8988T (cell line): Measurements from ENCODE around the gene SPESP1.
"Not testable (repeated sequence)": the region's sequence is repeated elsewhere in the genome, so short reads cannot be mapped to it uniquely, and the experiment has no call there.

Source experiments
- DNase-seq: peaks from one replicate; pipeline ENCODE4 v3.0.0; 2011

The SPESP1 gene

GRCh38 chr15:68930268-68931022 is at the start of gene SPESP1:
Gene SPESP1 (plus strand): TSS chr15:68930525. CDS start chr15:68930654, 129 bp downstream.
- no peak for DNase-seq

DNA sequence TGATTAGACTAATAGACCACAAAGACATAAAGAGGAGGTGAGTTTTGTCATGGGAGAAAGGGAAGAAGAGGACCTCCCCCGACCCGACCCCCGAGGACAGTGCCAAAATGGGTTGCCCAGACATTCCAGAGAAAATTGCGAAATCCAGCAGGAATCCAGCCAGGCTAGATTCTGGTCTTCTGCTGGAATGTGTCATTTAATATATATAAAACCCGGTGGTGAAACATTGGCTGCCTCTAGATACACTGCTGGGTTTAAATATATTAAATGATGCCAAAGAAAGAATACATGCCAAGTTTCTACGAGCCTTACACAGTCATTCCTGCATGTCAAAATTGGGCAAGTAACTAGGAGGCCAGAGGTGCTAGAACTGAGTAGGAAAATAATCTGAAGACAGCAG is 45.3 kb upstream of the SPESP1 start:
- DNase-seq: no peak

- DNase-seq: no peak
Measured at GRCh38 chr15:68887120-68887519, 43.2 kb upstream of the SPESP1 start.

DNA sequence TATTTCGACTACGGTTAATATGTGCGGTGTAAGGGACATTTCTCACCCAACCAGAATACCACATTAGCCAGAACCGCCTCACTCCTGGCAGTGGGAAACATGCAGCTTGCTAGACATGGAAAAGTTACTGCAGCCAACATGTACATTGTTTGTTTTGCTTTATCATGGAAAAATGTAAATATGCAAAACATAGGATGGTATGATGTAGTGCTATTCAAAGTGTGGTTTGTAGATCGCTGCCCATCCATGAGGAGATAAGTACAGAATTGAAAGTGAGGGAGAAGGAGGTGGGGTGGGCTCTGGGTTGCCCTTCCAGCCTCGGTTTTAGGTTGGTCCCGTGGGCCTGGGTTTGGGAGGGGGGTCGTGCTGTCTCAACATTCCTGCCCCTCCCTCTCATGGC is 42.5 kb upstream of the SPESP1 start:
- DNase-seq: no peak

GRCh38 chr15:68888419-68888818 is 41.9 kb upstream of the SPESP1 start:
- DNase-seq: no peak

- no peak for DNase-seq
Measured at GRCh38 chr15:68894208-68894607, 36.1 kb upstream of the SPESP1 start.

DNA sequence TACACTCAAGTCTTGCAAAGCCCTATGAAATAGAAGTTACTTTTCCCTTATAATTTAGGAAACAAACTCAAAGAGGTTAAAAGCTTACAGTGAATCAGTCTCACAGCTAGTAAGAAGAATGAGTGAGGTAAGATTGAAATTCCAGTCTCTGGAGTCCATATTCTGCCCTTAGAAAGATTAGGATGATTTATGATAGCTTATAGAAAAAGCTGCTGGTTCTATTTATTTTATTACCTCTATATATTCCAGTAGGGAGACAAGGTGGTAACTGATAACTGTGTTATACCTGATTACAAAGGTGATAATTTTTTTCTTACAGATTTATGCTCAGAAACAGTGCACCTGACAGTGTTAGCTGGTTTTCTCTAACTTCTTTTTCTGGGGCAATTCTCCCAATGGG is 34.1 kb upstream of the SPESP1 start:
- DNase-seq: no peak

DNA sequence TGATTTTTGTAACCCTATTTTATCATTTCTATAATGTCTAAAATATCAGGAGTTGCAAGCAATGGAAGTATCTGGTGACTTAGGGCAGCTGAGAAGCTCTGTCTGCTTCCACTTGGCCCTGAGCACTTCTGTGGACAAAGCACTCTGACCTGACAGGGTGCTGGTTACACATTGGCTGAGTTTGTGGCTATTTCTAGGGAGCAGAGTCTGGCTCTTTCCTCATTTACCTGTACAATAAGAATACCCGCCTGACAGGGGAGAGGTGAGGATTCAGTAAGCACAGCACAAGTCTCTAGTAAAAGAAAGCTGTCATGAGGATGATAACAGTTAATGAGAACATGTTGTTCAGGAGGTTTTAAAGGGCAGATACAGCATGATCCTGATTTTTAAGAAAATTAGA is 33.3 kb upstream of the SPESP1 start:
- no peak for DNase-seq

DNA sequence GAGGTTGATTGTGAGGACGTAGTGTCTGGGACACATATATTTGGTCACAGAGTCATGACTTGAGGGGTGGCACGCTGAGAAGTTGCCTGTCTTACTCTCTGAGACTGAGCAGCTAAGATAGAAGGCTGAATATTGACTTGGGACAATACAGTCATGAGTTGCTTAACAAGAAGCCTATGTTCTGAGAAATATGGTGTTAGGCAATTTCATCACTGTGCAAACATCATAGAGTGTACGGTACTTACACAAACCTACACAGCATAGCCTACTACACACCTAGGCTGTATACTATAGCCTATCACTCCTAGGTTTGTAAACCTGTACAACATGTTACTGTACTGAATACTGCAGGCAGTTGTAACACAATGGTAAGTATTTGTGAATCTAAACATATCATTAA is 30.3 kb upstream of the SPESP1 start:
- no peak for DNase-seq

DNA sequence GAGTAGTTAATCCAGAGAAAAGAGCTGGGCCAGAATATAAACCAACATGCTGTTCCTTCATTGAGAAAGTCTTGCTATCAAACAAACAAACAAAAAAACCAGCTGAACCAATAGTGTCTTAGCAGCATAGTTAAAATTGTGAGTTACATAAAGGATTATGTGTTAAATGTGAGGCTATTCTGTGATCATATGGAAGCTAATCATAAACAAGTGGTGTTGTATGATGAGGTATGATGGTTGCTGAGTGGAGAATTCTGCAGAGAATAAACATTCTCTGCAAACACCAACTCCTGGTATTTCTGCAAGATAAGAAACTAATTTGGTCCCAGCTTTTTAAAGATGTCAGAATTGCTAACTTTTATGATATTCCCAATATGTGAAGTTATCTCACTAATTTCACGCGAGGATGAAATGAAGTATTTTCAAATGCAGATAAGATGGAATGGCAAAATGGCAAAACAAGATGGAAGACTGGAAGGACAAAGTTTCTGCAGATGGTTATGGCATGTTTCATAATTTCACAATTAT is 22.9 kb upstream of the SPESP1 start:
- no peak for DNase-seq

GRCh38 chr15:68909601-68910100 is 20.7 kb upstream of the SPESP1 start:
- no peak for DNase-seq

DNA sequence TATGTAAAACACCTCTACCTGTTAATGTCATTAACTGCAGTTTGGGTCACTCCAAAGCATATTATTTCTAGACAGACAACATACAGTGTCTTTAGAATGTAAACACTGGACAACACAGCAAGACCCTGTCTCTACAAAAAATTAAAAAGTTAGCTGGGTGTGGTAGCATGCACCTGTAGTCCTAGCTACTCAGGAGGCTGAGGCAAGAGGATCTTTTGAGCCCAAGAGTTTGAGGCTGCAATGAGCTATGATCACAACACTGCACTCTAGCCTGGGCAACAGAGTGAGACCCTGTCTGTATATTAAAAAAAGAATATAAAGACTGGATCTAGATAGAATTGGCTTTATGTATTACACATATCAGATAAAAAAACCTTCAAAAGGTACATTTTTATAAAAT is 20.0 kb upstream of the SPESP1 start:
- no peak for DNase-seq

DNA sequence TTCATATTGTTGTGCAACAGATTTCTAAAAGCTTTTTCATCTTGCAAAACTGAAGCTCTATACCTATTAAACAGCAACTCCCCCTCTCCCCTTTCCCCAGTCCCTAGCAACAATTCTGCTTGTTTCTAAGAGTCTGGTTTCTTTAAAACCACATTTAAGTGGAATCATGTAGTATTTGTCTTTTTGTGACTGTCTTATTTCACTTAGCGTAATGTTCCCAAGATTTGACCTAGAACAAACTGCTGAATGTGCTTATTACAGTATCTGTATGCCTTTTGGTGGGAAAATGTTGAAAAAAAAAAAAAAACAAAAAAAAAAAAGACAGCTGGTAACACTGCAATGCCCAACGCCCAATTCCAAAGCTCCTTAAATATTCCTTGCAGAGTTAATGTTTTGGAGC is 19.5 kb upstream of the SPESP1 start:
- DNase-seq: no peak

DNA sequence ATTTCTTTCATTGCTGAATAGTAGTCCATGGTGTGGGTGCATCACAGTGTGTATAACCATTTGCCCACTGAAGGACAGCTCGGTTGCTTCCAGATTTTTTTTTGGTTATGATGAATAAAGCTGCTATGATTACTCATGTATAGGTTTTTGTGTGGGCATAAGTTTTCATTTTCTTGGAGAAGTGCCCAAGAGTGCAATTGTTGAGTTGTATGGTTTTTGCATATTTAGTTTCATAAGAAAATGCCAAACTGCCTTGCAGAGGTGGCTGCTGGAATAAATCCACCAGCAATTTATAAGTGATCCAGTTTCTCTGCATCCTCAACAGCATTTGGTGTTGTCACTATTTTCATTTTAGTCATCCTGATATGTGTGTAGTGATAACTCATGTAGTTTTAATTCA is 8.4 kb upstream of the SPESP1 start:
- DNase-seq: no peak

GRCh38 chr15:68924866-68925560 is 5.3 kb upstream of the SPESP1 start:
- DNase-seq: peak; percentile 55

GRCh38 chr15:68933001-68933400 is 2.7 kb downstream of the SPESP1 start:
- DNase-seq: no peak

DNA sequence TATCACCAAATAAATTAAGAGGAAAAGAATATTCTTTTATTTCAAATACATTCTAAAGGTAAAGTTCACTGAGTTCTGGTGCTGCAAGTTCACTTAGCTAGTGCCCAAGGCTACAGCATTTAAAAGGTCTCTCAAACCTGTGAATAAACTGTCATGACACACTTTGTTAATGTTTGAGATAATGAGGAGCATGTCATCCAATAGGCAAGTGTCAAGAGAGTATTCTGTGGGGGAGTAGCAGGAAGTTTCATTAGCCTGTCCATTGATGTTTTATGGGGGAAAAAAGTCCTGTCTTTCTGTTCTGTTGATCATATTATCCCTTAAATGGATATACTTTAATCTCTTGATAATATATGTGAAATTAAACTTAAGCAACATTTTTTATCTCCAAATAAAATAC is 4.0 kb downstream of the SPESP1 start:
- no peak for DNase-seq

GRCh38 chr15:68935400-68935937 is 5.1 kb downstream of the SPESP1 start:
- no peak for DNase-seq

DNA sequence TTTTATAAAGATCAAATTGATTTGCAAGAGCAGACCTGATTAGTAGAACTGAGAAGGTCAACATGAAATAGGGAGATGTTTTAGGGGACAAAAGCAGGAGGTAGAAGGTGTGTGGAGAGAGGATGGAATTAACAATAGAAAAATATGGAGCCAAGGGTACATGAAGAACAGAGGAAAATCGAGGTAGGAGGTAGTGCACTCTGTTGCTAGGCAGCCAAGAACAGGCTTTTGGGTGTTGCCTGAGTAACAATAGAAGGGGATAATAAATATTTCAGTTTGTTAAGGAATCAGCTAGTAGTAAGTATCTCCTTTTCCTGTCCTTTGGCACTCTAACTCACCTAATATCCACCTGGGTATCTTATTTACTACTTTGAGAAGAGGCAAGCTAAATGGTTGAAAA is 9.2 kb downstream of the SPESP1 start:
- no peak for DNase-seq

GRCh38 chr15:68951813-68952212 is 21.5 kb downstream of the SPESP1 start:
- DNase-seq: no peak

GRCh38 chr15:68957696-68958095 is 27.4 kb downstream of the SPESP1 start:
- DNase-seq: no peak

DNA sequence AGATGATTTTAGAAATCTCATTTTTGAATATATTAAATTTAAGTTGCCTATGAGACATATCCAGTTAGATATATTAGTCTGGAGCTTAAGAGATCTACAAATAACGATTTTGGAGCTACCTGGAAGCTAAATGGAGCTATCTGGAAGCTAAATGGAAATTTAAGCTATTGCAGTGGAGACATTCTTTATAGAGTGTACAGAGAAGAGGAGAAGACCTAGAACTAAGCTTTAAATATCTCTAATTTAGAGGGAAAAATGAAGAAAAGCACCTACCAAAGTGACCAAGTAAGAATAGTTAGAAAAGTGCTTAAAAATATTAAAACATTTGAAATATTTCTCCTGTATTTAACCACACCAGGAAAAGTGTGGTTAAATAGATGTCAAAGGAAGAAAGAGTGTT is 28.3 kb downstream of the SPESP1 start:
- DNase-seq: no peak

- no peak for DNase-seq
Measured at GRCh38 chr15:68962465-68962864, 32.1 kb downstream of the SPESP1 start.

- DNase-seq: not testable (repeated sequence)
Measured at GRCh38 chr15:68963719-68964118, 33.4 kb downstream of the SPESP1 start.
